A549 (cell line): ENCODE data around the gene COG2. TPM values are rescaled to one million over a fixed set of nuclear protein-coding genes. Genes with fewer than 3 reads are reported as not detected.

Source experiments
- ATAC-seq, 2 experiments: fragments of 200-7000 bp in 1 of 2; fragments of >200 bp in 1 of 2; cut with Nextera tagmentation in 1 of 2; cut with Tn5 transposase in 1 of 2; 3 replicates each; pipeline versions ENCODE4 v1.8.0 to v1.9.1; 2018 to 2020; ENCODE audit warnings: mild to moderate bottlenecking in 1 of 2, moderate library complexity in 1 of 2
- CTCF ChIA-PET: fragments of 300-600 bp; sonication (Branson Sonifier 250); formaldehyde crosslinking; extraction: SDS; loops from one replicate; lab custom pipeline; 2021; ENCODE audit warnings: antibody characterized with exemption, inconsistent platforms; lab: Yijun Ruan, JAX
- POLR2A ChIA-PET: fragments of 350-600 bp; formaldehyde crosslinking; extraction: SDS; loops from one replicate; lab custom pipeline; 2021; ENCODE audit warnings: antibody characterized with exemption, inconsistent platforms; lab: Yijun Ruan, JAX
- DNase-seq, 2 experiments: peaks; one replicate each; pipeline versions ENCODE4 v3.0.0 to v3.0.0-alpha.2; 2011 to 2016; ENCODE audit warnings: low read depth in 1 of 2, low spot score in 1 of 2
- FAIRE-seq: peaks from 2 replicates; lab custom pipeline; 2011; peaks lifted over from hg19 to GRCh38; lab: Jason Lieb, UNC
- H3K27ac ChIP-seq, 2 experiments: fragments of >200 bp; sonication (Bioruptor Twin); formaldehyde crosslinking; 3 replicates each; pipeline ENCODE4 v1.5.1; 2016 to 2017
- H3K4me1 ChIP-seq: fragments of >200 bp; sonication (Bioruptor Twin); formaldehyde crosslinking; 3 replicates; pipeline ENCODE4 v1.6.1; 2016
- H3K4me2 ChIP-seq: fragments of >200 bp; sonication (Bioruptor Twin); formaldehyde crosslinking; 3 replicates; pipeline ENCODE4 v1.6.1; 2016
- H3K4me3 ChIP-seq: fragments of >200 bp; sonication (Bioruptor Twin); formaldehyde crosslinking; 3 replicates; pipeline ENCODE4 v1.5.1; 2016
- H3K9me3 ChIP-seq: fragments of >200 bp; sonication (Bioruptor Twin); formaldehyde crosslinking; 3 replicates; pipeline ENCODE4 v1.6.1; 2016
- ATOH8 ChIP-seq: fragments of 250-450 bp; sonication (Bioruptor Pico); IDR thresholded peaks from 2 replicates; pipeline ENCODE4 v1.5.0; 2020; ENCODE audit warnings: low read depth, mild to moderate bottlenecking, moderate library complexity
- BCL3 ChIP-seq: fragments of >200 bp; sonication (Bioruptor Twin); formaldehyde crosslinking; IDR thresholded peaks from 3 replicates; pipeline ENCODE4 v1.6.1; 2016
- BHLHE40 ChIP-seq: IDR thresholded peaks from 2 replicates; pipeline ENCODE4 v1.6.1; 2012; ENCODE audit warnings: low read depth, low read length, inconsistent platforms
- CBX8 ChIP-seq: fragments of 200-600 bp; sonication (generic); IDR thresholded peaks from 2 replicates; pipeline ENCODE4 v1.6.1; 2016
- CHD2 ChIP-seq: fragments of 150-350 bp; IDR thresholded peaks from 2 replicates; pipeline ENCODE4 v1.6.1; 2014; ENCODE audit warnings: low read length; ENCODE audit not compliant: partially characterized antibody
- CHD4 ChIP-seq: fragments of 200-600 bp; sonication (generic); IDR thresholded peaks from 2 replicates; pipeline ENCODE4 v1.6.1; 2016; ENCODE audit warnings: antibody characterized with exemption, mild to moderate bottlenecking, borderline replicate concordance
- HEYL ChIP-seq: fragments of 250-450 bp; sonication (Bioruptor Pico); IDR thresholded peaks from 2 replicates; pipeline ENCODE4 v1.8.0; 2021; ENCODE audit warnings: mild to moderate bottlenecking, moderate library complexity
- HOXB13 ChIP-seq: fragments of 250-450 bp; sonication (Bioruptor Pico); IDR thresholded peaks from 2 replicates; pipeline ENCODE4 v1.5.0; 2020; ENCODE audit warnings: low read depth, mild to moderate bottlenecking, moderate library complexity
- HOXB5 ChIP-seq: fragments of 250-450 bp; sonication (Bioruptor Pico); IDR thresholded peaks from 2 replicates; pipeline ENCODE4 v1.5.0; 2020; ENCODE audit warnings: mild to moderate bottlenecking, moderate library complexity
- JUN ChIP-seq, 2 experiments: fragments of >200 bp; sonication (Bioruptor Twin); formaldehyde crosslinking; IDR thresholded peaks; 2 replicates in 1 of 2; 3 replicates in 1 of 2; pipeline ENCODE4 v1.6.1; 2016 to 2017
- KDM5A ChIP-seq: fragments of 200-600 bp; sonication (generic); IDR thresholded peaks from 2 replicates; pipeline ENCODE4 v1.6.1; 2016; ENCODE audit warnings: antibody characterized with exemption, mild to moderate bottlenecking
- MAZ ChIP-seq: fragments of 150-350 bp; IDR thresholded peaks from 2 replicates; pipeline ENCODE4 v1.6.1; 2014; ENCODE audit warnings: antibody characterized with exemption, low read depth, low read length, borderline replicate concordance
- MYC ChIP-seq: IDR thresholded peaks from 2 replicates; pipeline ENCODE4 v1.6.1; 2012; ENCODE audit warnings: mild to moderate bottlenecking, inconsistent platforms, low read length, improper control_type of control experiment, borderline replicate concordance
- PHF8 ChIP-seq: fragments of 200-600 bp; sonication (generic); IDR thresholded peaks from 2 replicates; pipeline ENCODE4 v1.6.1; 2016; ENCODE audit warnings: low read depth, mild to moderate bottlenecking, antibody characterized with exemption, moderate library complexity, borderline replicate concordance
- POLR2A ChIP-seq: IDR thresholded peaks from 2 replicates; pipeline ENCODE4 v1.6.1; 2012; ENCODE audit warnings: mild to moderate bottlenecking, low read length
- RAD21 ChIP-seq, 2 experiments: fragments of >200 bp in 1 of 2; sonication (Bioruptor Twin) in 1 of 2; formaldehyde crosslinking in 1 of 2; IDR thresholded peaks in 1 of 2; conservative IDR thresholded peaks in 1 of 2; 2 replicates in 1 of 2; 3 replicates in 1 of 2; pipeline ENCODE4 v1.6.1; 2012 to 2018; ENCODE audit warnings: inconsistent platforms in 1 of 2
- RARB ChIP-seq: fragments of 250-450 bp; sonication (Bioruptor Pico); IDR thresholded peaks from 2 replicates; pipeline ENCODE4 v1.8.0; 2021; ENCODE audit warnings: mild to moderate bottlenecking, moderate library complexity
- RNF2 ChIP-seq: fragments of 200-600 bp; sonication (generic); IDR thresholded peaks from 2 replicates; pipeline ENCODE4 v1.6.1; 2016; ENCODE audit warnings: low read depth, mild to moderate bottlenecking, antibody characterized with exemption, moderate library complexity, borderline replicate concordance
- SMC3 ChIP-seq: fragments of >200 bp; sonication (Bioruptor Twin); formaldehyde crosslinking; IDR thresholded peaks from 3 replicates; pipeline ENCODE4 v1.6.1; 2018; ENCODE audit warnings: inconsistent platforms
- SREBF2 ChIP-seq: fragments of 450-650 bp; IDR thresholded peaks from 2 replicates; pipeline ENCODE4 v1.6.1; 2014; ENCODE audit warnings: mild to moderate bottlenecking, moderate library complexity
- TFCP2L1 ChIP-seq: fragments of 250-450 bp; sonication (Bioruptor Pico); IDR thresholded peaks from 2 replicates; pipeline ENCODE4 v1.5.0; 2021; ENCODE audit warnings: mild to moderate bottlenecking
- ZNF302 ChIP-seq: fragments of 250-450 bp; sonication (Bioruptor Pico); IDR thresholded peaks from 2 replicates; pipeline ENCODE4 v1.9.0; 2021; ENCODE audit warnings: inconsistent platforms, mild to moderate bottlenecking, moderate library complexity
- WGBS: methylation state at CpG from one replicate; pipeline ENCODE4 v1.1.6; 2017; ENCODE audit errors: missing lambda C conversion rate; 5-methylcytosine and 5-hydroxymethylcytosine counted together
- polyA minus RNA-seq: library from RNA; depleted of rRNA, polyadenylated mRNA; stranded (reverse); fragments of >200 nt; gene quantifications from 2 replicates; pipeline ENCODE4 v1.2.3, GENCODE V29; 2011; rRNA and poly(A)+ RNA removed
- polyA plus RNA-seq, 4 experiments: library from polyadenylated mRNA; depleted of rRNA in 3 of 4; stranded (reverse); fragments of >200 nt; fragmentation: RNase III in 1 of 4; extraction: RNeasy Plus Mini Kit Qiagen cat#74134 plus additional on column Dnase treatment in 1 of 4; gene quantifications; 2 replicates in 3 of 4; 3 replicates in 1 of 4; pipeline ENCODE4 v1.2.3, GENCODE V29; 2011 to 2017
- TF ChIP-seq, protein P1 (sequence below): fragments of >200 bp; sonication (Bioruptor Twin); formaldehyde crosslinking; IDR thresholded peaks from 3 replicates; pipeline ENCODE4 v1.5.1; 2016
- TF ChIP-seq, protein P2 (sequence below): IDR thresholded peaks from 2 replicates; pipeline ENCODE4 v1.6.1; 2012

Gene COG2, protein sequence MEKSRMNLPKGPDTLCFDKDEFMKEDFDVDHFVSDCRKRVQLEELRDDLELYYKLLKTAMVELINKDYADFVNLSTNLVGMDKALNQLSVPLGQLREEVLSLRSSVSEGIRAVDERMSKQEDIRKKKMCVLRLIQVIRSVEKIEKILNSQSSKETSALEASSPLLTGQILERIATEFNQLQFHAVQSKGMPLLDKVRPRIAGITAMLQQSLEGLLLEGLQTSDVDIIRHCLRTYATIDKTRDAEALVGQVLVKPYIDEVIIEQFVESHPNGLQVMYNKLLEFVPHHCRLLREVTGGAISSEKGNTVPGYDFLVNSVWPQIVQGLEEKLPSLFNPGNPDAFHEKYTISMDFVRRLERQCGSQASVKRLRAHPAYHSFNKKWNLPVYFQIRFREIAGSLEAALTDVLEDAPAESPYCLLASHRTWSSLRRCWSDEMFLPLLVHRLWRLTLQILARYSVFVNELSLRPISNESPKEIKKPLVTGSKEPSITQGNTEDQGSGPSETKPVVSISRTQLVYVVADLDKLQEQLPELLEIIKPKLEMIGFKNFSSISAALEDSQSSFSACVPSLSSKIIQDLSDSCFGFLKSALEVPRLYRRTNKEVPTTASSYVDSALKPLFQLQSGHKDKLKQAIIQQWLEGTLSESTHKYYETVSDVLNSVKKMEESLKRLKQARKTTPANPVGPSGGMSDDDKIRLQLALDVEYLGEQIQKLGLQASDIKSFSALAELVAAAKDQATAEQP
- polyA plus RNA-seq (2011; rRNA removed), result 32.3 and 34.2 TPM in 2 replicates
- polyA plus RNA-seq (2012; cell fraction: cytosol; rRNA removed), result 10.4 and 11.0 TPM in 2 replicates
- 8.8 and 11.1 TPM in 2 replicates for polyA plus RNA-seq (2012; cell fraction: nucleus; rRNA removed)
- 21.9 to 23.4 TPM (median 23.0 TPM) in 3 replicates for polyA plus RNA-seq (2017; fragmentation: RNase III; extraction: RNeasy Plus Mini Kit Qiagen cat#74134 plus additional on column Dnase treatment)
- polyA minus RNA-seq, result 19.9 and 20.5 TPM in 2 replicates

GRCh38 chr1:230642263-230642959 lies at the start of gene COG2:
TSS of gene COG2 (plus strand) at chr1:230642481. CDS start at chr1:230642607, 126 bp downstream.
- POLR2A ChIA-PET, result interaction anchor here (0.5 to 1.2 kb wide), 7 partner anchors 10 to 695 kb away, joined by 3 to 4 read pairs (median 3); partner anchors contain the start of genes C1orf198, EXOC8, PGBD5 and SPRTN
- H3K27ac ChIP-seq, result peak within 1 kb of the TSS; percentile 86 to 88
- CTCF ChIA-PET, result interaction anchor here (0.6 to 2.1 kb wide), 26 partner anchors 9 to 568 kb away, joined by 3 to 9 read pairs (median 3); no protein-coding TSS in a partner anchor
- ATAC-seq (peak; percentile 98 to 99), DNase-seq (peak; percentile 93 to 94), FAIRE-seq (no peak)
- under 1% methylated on average over 30 of the region's 62 CpGs for WGBS
- H3K4me3 ChIP-seq, result peak within 1 kb of the TSS; percentile 79
- no peaks in the 10 kb centered on the region for H3K9me3 ChIP-seq
- peak within 1 kb of the TSS; percentile 100 for H3K4me2 ChIP-seq
- H3K4me1 ChIP-seq, result peaks cover 15% of the 10 kb centered on the region
- TF ChIP-seq MAZ, result 0 out of 2 replicates have a peak, but pooled peaks have one; percentile 41
- peak; percentile 22 to 53; a peak in 3 of 5 replicates for TF ChIP-seq RAD21 (conservative IDR thresholded peaks at IDR 0.05 in 1 of 2, IDR thresholded peaks at IDR 0.05 in 1 of 2)
- peak; percentile 66 for TF ChIP-seq SMC3
- peak; percentile 61 for TF ChIP-seq KDM5A
- no peak for TF ChIP-seq ATOH8
- TF ChIP-seq PHF8, result peak; percentile 92
- peak; percentile 83 for TF ChIP-seq MYC
- TF ChIP-seq BCL3, result peak; percentile 81; the same call in 2 of the 3 replicates
- peak; percentile 84 to 93 for TF ChIP-seq JUN (IDR thresholded peaks at IDR 0.05)
- no peak for TF ChIP-seq RNF2
- TF ChIP-seq, protein P1, sequence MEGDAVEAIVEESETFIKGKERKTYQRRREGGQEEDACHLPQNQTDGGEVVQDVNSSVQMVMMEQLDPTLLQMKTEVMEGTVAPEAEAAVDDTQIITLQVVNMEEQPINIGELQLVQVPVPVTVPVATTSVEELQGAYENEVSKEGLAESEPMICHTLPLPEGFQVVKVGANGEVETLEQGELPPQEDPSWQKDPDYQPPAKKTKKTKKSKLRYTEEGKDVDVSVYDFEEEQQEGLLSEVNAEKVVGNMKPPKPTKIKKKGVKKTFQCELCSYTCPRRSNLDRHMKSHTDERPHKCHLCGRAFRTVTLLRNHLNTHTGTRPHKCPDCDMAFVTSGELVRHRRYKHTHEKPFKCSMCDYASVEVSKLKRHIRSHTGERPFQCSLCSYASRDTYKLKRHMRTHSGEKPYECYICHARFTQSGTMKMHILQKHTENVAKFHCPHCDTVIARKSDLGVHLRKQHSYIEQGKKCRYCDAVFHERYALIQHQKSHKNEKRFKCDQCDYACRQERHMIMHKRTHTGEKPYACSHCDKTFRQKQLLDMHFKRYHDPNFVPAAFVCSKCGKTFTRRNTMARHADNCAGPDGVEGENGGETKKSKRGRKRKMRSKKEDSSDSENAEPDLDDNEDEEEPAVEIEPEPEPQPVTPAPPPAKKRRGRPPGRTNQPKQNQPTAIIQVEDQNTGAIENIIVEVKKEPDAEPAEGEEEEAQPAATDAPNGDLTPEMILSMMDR, result peak; percentile 88
- peak; percentile 84 for TF ChIP-seq POLR2A
- TF ChIP-seq HOXB13, result 0 out of 2 replicates have a peak, but pooled peaks have one; percentile 33
- TF ChIP-seq TFCP2L1 (CRISPR knock-in tag), result no peak
- TF ChIP-seq, protein P2, sequence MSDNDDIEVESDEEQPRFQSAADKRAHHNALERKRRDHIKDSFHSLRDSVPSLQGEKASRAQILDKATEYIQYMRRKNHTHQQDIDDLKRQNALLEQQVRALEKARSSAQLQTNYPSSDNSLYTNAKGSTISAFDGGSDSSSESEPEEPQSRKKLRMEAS, result peak; percentile 76

GRCh38 chr1:230592848-230593414 lies 49.4 kb upstream of the COG2 start:
- H3K9me3 ChIP-seq, result no peaks in the 10 kb centered on the region
- TF ChIP-seq POLR2A (no peak), HOXB5 (no peak), HOXB13 (no peak), RNF2 (no peak), HEYL (no peak), ZNF302 (CRISPR knock-in tag) (no peak), CBX8 (no peak), SMC3 (no peak), BHLHE40 (no peak), MAZ (no peak), SREBF2 (no peak), TFCP2L1 (CRISPR knock-in tag) (no peak), KDM5A (no peak), RARB (CRISPR knock-in tag) (no peak), CHD4 (no peak), MYC (no peak), CHD2 (no peak), RAD21 (conservative IDR thresholded peaks at IDR 0.05 in 1 of 2, IDR thresholded peaks at IDR 0.05 in 1 of 2) (no peak)
- TF ChIP-seq, protein P2, result no peak
- ChIA-PET CTCF (no interaction called here), POLR2A (no interaction called here)
- no peak overlapping the region for H3K4me2 ChIP-seq
- DNase-seq, result no peak
- 2% methylated on average over 2 of the region's 2 CpGs for WGBS
- no peak for ATAC-seq
- H3K4me3 ChIP-seq, result no peak overlapping the region
- FAIRE-seq, result no peak
- no peak overlapping the region for H3K27ac ChIP-seq
- H3K4me1 ChIP-seq, result no peaks in the 10 kb centered on the region
